Measurements from ENCODE around the gene DAND5. TPM values are rescaled to one million over a fixed set of nuclear protein-coding genes. Genes with fewer than 3 reads are reported as not detected.

DAND5 gene
- total RNA-seq, 6 experiments from 2014 or later: not detected

DNA sequence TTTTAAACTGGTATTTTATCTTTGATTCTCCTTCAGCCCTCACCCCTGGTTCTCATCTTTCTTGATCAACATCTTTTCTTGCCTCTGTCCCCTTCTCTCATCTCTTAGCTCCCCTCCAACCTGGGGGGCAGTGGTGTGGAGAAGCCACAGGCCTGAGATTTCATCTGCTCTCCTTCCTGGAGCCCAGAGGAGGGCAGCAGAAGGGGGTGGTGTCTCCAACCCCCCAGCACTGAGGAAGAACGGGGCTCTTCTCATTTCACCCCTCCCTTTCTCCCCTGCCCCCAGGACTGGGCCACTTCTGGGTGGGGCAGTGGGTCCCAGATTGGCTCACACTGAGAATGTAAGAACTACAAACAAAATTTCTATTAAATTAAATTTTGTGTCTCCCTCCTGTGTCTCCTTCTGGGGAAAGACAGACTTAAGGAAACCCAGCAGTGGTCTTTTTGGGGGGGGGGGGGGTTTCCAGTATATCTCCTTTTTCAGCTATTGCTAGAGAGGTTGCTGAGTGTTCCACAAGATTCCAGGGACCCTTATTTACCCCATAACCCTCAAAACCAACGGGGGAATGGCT, 25.2 kb upstream of the DAND5 start:
- Mint-ChIP-seq H3K36me3 (ENCODE audit: low read depth) (peaks cover 61% of the 10 kb centered on the region), H3K27me3 (ENCODE audit: insufficient read depth) (peaks cover 7% of the 10 kb centered on the region), H3K27ac (peak overlapping the region; percentile 95), H3K9me3 (peaks cover 2% of the 10 kb centered on the region), H3K4me1 (ENCODE audit: low read depth) (peaks cover 52% of the 10 kb centered on the region), H3K4me3 (peak overlapping the region; percentile 94)
- TF ChIP-seq, protein P1, sequence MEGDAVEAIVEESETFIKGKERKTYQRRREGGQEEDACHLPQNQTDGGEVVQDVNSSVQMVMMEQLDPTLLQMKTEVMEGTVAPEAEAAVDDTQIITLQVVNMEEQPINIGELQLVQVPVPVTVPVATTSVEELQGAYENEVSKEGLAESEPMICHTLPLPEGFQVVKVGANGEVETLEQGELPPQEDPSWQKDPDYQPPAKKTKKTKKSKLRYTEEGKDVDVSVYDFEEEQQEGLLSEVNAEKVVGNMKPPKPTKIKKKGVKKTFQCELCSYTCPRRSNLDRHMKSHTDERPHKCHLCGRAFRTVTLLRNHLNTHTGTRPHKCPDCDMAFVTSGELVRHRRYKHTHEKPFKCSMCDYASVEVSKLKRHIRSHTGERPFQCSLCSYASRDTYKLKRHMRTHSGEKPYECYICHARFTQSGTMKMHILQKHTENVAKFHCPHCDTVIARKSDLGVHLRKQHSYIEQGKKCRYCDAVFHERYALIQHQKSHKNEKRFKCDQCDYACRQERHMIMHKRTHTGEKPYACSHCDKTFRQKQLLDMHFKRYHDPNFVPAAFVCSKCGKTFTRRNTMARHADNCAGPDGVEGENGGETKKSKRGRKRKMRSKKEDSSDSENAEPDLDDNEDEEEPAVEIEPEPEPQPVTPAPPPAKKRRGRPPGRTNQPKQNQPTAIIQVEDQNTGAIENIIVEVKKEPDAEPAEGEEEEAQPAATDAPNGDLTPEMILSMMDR (IDR thresholded peaks at IDR 0.05): no peak
- DNase-seq: no peak

DNA sequence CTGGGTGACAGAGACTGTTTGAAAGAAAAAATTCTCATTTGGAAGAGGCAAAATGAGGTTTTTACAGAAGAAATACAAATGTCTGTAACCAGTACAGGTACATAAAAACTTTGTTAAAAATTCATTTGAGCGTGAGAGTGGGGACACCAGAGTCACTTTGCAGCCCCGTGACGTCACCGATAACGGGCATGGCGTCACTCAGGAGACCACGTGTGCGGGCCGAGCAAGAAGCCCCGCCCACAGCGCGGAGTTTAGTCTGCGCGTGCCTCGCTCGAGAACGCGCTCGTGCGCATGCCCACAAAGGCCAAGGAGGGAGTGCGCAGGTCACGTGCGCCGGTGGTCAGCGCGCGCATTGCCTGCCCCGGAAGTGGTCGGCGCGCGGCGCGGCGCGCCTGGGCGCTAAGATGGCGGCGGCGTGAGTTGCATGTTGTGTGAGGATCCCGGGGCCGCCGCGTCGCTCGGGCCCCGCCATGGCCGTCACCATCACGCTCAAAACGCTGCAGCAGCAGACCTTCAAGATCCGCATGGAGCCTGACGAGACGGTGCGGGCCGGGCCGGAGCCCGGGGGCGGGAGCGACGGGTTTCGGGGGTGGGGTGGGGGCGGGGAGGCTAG, 23.8 kb upstream of the DAND5 start, which contains the start of gene RAD23A:
Gene RAD23A (plus strand): TSS at position 384 of the 613 bp plus-strand sequence. CDS start 87 bp downstream, at position 471.
- H3K36me3 Mint-ChIP-seq (ENCODE audit: low read depth): peaks cover 59% of the 10 kb centered on the region
- DNase-seq: peak; percentile 97
- no peaks in the 10 kb centered on the region for H3K9me3 Mint-ChIP-seq
- H3K27me3 Mint-ChIP-seq (ENCODE audit: insufficient read depth): peaks cover 7% of the 10 kb centered on the region
- TF ChIP-seq, protein P1 (IDR thresholded peaks at IDR 0.05): no peak
- H3K4me3 Mint-ChIP-seq: peak within 1 kb of the TSS; percentile 94
- H3K27ac Mint-ChIP-seq: peak within 1 kb of the TSS; percentile 95
- H3K4me1 Mint-ChIP-seq (ENCODE audit: low read depth): peaks cover 39% of the 10 kb centered on the region

DNA sequence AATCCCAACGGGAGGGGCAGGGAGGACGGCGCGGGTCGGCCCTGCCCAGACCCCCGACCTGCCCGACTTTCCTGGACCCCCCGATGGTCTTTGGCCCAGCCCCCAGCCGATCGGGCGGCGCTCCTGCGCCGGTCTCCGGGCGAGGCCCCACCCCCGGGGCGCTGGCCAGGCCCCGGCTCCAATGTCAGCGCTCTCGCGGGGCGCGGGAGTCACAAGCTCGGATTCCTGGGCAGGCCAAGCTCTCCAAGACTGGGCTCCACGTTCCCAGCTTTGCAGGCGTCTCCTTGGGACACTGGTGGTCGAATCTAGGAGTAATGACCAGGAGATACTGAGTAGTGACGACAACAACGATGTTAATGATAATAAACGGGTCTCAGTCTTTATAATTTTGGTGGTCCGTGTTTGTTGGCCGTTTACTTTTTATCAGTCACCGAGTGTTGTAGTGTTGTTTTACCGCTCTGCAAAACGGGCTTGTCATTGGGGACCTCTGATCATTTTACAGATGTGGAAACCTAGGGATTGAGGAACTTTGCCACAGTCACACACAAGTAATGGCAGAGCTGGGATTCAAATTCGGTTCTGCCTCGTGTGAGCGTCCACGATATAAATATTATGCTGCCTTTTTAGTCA, 23.2 kb upstream of the DAND5 start:
- H3K9me3 Mint-ChIP-seq: no peaks in the 10 kb centered on the region
- H3K4me3 Mint-ChIP-seq: peak overlapping the region; percentile 94
- H3K27me3 Mint-ChIP-seq (ENCODE audit: insufficient read depth): peaks cover 7% of the 10 kb centered on the region
- H3K4me1 Mint-ChIP-seq (ENCODE audit: low read depth): peaks cover 36% of the 10 kb centered on the region
- peaks cover 62% of the 10 kb centered on the region for H3K36me3 Mint-ChIP-seq (ENCODE audit: low read depth)
- TF ChIP-seq, protein P1 (IDR thresholded peaks at IDR 0.05): no peak
- peak; percentile 75 for DNase-seq
- peak overlapping the region; percentile 95 for H3K27ac Mint-ChIP-seq

DNA sequence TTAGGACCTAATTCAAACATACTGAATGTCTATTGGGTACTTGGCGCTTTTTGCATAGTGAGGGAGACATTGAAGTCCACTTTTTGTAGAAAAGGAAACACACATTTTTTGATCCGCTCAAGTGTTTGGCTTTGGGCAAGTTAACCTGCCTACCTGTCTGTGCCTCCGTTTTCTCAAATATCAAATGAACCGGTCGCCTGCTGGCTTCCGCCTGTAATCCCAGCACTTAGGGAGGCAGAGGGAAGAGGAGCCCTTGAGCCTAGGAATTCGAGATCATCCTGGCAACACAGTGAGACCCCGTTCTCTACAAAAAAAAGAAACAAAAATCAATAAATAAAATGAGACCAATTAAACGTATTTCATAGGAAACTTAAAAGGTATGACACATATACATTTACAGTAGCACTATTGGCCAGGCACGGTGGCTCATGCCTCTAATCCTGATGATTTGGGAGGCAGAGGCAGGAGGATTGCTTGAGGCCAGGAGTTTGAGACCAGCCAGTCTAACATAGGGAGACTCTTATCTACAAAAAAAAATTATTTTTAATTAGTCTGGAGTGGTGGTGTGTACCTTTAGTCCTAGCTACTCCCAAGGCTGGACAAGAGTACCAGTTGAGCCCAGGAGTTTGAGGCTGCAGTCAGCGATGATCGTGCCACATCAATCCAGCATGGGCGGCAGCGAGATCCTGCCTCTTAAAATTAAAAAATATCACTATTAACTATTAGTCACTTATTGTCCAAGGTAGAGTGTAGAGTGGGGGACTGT, 22.5 kb upstream of the DAND5 start:
- peak overlapping the region; percentile 95 for H3K27ac Mint-ChIP-seq
- H3K36me3 Mint-ChIP-seq (ENCODE audit: low read depth): peaks cover 68% of the 10 kb centered on the region
- peak overlapping the region; percentile 94 for H3K4me3 Mint-ChIP-seq
- no peaks in the 10 kb centered on the region for H3K9me3 Mint-ChIP-seq
- H3K27me3 Mint-ChIP-seq (ENCODE audit: insufficient read depth): peaks cover 7% of the 10 kb centered on the region
- H3K4me1 Mint-ChIP-seq (ENCODE audit: low read depth): peaks cover 43% of the 10 kb centered on the region
- no peak for DNase-seq
- TF ChIP-seq, protein P1 (IDR thresholded peaks at IDR 0.05): no peak
